ENCODE results near the gene TAS1R1.
"Not testable (repeated sequence)": the region's sequence is repeated elsewhere in the genome, so short reads cannot be mapped to it uniquely, and the experiment has no call there.

Gene TAS1R1

DNA sequence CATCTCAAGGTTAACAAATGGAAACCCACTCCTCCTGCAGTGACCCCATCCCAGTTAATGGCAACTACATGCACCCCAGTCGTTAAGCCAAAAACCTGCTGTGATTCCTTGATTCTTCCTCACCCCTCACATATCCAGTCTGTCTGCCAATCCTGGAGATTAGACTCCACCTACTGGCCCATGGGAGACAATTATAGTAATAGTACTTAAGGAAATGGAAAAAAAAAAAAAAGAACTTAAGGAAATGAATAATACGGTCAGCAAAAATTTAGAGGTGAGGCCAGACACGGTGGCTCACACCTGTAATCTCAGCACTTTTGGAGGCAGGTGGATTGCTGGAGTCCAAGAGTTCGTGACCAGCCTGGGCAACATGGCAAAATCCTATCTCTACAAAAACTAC, 7.8 kb upstream of the TAS1R1 start:
- Histone ChIP-seq H3K9me3 (replicated peaks; ENCODE audit: low read length) (no peaks in the 10 kb centered on the region), H3K36me3 (ENCODE audit: insufficient read depth, low read length) (peaks cover 56% of the 10 kb centered on the region), H3K4me1 (ENCODE audit: control insufficient read depth, insufficient read depth, low read length) (peaks cover 13% of the 10 kb centered on the region), H3K27me3 (ENCODE audit: control insufficient read depth, insufficient read depth, low read length) (no peaks in the 10 kb centered on the region), H3K4me2 (ENCODE audit: low read length) (no peak overlapping the region), H3K4me3 (ENCODE audit: low read length) (no peak overlapping the region), H3K9ac (ENCODE audit: low read depth, low read length) (no peak overlapping the region)

DNA sequence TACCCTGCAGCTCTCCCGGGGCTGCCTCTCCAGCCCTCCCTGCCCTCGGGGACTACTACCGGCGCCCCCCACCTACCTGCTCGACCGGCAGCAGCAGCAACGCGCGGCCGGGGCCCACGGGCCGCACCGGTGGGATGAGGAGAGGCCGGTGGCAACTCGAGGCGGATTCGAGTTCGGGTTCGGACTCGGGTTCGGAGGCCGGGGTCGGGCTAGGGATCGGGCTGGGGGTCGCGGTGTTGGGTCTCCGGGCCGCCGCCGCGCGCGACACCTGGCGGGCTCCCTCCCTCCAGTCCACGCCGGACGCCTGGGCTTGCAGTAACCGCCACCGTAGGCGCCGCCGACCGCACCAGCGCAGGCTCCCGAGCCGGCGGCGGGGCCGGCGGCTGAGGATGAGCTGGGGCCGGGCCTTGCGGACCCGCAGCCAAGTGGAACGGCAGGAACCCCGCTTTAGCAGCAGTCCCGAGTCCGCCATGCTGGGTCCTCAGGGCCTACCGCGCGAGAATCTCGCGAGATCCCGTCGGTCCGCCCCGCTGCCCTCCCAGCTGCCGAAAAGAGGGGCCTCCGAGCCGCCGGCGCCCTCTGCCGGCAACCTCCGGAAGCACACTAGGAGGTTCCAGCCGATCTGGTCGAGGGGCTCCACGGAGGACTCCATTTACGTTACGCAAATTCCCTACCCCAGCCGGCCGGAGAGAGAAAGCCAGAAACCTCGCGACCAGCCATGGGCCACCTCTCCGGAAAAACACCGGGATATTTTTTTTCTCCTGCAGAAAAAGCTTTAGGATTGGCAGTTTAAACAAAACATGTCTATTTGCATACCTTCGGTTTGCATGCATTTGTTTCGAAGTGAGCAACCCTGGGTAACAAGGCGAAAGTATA, 838 bp upstream of the TAS1R1 start, which contains the start of gene NOL9:
NOL9 (minus strand) TSS at position 483 of the 876 bp plus-strand sequence; CDS start at position 472, 11 bp downstream.
- no peaks in the 10 kb centered on the region for H3K27me3 ChIP-seq (ENCODE audit: control insufficient read depth, insufficient read depth, low read length)
- peaks cover 9% of the 10 kb centered on the region for H3K36me3 ChIP-seq (ENCODE audit: insufficient read depth, low read length)
- H3K9me3 ChIP-seq (replicated peaks; ENCODE audit: low read length) = no peaks in the 10 kb centered on the region
- peaks cover 17% of the 10 kb centered on the region for H3K4me1 ChIP-seq (ENCODE audit: control insufficient read depth, insufficient read depth, low read length)
- peak within 1 kb of the TSS; percentile 81 for H3K4me2 ChIP-seq (ENCODE audit: low read length)
- peak within 1 kb of the TSS; percentile 99 for H3K9ac ChIP-seq (ENCODE audit: low read depth, low read length)
- H3K4me3 ChIP-seq (ENCODE audit: low read length) = peak within 1 kb of the TSS; percentile 96

DNA sequence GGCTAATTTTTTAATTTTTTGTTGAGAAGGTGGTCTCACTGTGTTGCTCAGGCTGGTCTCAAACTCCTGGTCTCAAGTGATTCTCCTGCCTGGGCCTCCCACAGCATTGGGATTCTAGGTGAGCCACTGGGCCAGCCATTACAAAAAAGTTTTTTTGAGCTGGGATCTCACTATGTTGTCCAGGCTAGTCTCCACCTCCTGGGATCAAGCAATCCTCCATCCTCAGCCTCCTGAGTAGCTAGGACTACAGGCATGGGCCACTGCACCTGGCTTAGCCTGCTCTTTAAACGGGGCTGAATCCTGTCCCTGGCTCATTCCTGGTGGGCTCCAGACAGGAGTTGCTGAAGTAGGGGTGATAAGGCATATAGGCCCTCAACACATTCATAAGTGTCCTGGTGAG, 2.5 kb downstream of the TAS1R1 start:
- Histone ChIP-seq H3K9me3 (replicated peaks; ENCODE audit: low read length) (no peaks in the 10 kb centered on the region), H3K4me1 (ENCODE audit: control insufficient read depth, insufficient read depth, low read length) (peaks cover 17% of the 10 kb centered on the region), H3K36me3 (ENCODE audit: insufficient read depth, low read length) (no peaks in the 10 kb centered on the region), H3K4me2 (ENCODE audit: low read length) (no peak overlapping the region), H3K4me3 (ENCODE audit: low read length) (no peak overlapping the region), H3K9ac (ENCODE audit: low read depth, low read length) (no peak overlapping the region), H3K27me3 (ENCODE audit: control insufficient read depth, insufficient read depth, low read length) (no peaks in the 10 kb centered on the region)

DNA sequence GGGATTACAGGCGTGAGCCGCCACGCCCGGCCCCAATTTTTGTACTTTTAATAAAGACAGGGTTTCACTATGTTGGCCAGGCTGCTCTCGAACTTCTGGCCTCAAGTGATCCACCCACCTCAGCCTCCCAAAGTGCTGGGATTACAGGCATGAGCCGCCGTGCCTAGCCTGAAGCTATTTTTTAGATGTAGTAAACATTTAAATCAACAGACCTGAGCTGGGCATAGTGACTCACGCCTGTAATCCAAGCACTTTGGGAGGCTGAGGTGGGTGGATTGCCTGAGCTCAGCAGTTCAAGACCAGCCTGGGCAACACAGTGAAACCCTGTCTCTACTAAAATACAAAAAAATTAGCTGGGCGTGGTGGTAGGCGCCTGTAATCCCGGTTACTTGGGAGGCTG, 4.1 kb downstream of the TAS1R1 start:
- not testable (repeated sequence) for H3K27me3 ChIP-seq (ENCODE audit: control insufficient read depth, insufficient read depth, low read length); H3K9ac ChIP-seq (ENCODE audit: low read depth, low read length)

DNA sequence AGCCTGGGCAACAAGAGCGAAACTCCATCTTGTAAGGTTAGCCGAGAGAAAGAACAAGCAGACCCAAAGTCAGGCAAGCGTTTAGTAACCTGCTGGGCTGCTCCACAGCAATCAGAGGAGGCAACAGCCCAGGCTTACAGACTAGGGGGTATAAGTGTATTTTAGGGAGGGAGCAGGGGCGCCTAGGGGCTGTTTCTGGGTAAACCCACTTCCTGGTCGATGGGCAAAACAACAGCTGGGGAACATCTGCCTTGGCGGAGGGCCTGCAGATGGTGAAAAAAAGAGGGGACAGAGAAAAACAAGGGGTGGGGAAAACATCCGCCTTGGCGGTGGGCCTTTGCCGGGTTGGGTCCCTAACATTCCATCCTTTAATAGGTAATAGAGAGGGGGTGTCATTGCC, 5.2 kb downstream of the TAS1R1 start:
- Histone ChIP-seq H3K4me2 (ENCODE audit: low read length) (no peak overlapping the region), H3K4me1 (ENCODE audit: control insufficient read depth, insufficient read depth, low read length) (peaks cover 3% of the 10 kb centered on the region), H3K36me3 (ENCODE audit: insufficient read depth, low read length) (no peaks in the 10 kb centered on the region)

More for the DNA sequence above, 4.1 kb downstream of the TAS1R1 start:
- not testable (repeated sequence) for H3K4me3 ChIP-seq (ENCODE audit: low read length); H3K4me2 ChIP-seq (ENCODE audit: low read length); H3K9me3 ChIP-seq (replicated peaks; ENCODE audit: low read length); H3K36me3 ChIP-seq (ENCODE audit: insufficient read depth, low read length)
- H3K4me1 ChIP-seq (ENCODE audit: control insufficient read depth, insufficient read depth, low read length) = peaks cover 11% of the 10 kb centered on the region

DNA sequence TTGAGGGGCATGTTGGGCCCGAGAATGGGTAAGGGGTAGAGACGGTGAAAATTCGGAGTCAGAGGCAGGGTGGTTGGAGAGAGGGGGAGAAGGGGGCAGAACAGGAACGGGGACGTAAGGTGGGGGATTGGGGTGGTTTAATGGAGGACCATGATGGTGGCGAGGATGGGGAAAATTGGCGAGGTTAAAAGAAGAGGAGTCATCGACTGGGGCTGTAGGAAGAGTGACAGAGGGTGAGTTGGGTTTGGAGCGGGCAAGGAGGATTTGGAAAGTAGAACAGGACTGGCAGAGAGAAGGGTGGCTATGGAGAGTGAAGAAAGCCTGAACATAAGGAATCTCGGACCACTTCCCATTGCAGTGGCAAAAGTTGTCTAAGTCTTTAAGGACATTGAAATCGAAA, 13.9 kb downstream of the TAS1R1 start:
- Histone ChIP-seq H3K27me3 (ENCODE audit: control insufficient read depth, insufficient read depth, low read length) (peaks cover 24% of the 10 kb centered on the region), H3K9me3 (replicated peaks; ENCODE audit: low read length) (peaks cover 5% of the 10 kb centered on the region), H3K4me2 (ENCODE audit: low read length) (no peak overlapping the region)

More for the DNA sequence above, 5.2 kb downstream of the TAS1R1 start:
- peaks cover 7% of the 10 kb centered on the region for H3K27me3 ChIP-seq (ENCODE audit: control insufficient read depth, insufficient read depth, low read length)
- no peak overlapping the region for H3K4me3 ChIP-seq (ENCODE audit: low read length)
- H3K9ac ChIP-seq (ENCODE audit: low read depth, low read length) = no peak overlapping the region
- no peaks in the 10 kb centered on the region for H3K9me3 ChIP-seq (replicated peaks; ENCODE audit: low read length)

DNA sequence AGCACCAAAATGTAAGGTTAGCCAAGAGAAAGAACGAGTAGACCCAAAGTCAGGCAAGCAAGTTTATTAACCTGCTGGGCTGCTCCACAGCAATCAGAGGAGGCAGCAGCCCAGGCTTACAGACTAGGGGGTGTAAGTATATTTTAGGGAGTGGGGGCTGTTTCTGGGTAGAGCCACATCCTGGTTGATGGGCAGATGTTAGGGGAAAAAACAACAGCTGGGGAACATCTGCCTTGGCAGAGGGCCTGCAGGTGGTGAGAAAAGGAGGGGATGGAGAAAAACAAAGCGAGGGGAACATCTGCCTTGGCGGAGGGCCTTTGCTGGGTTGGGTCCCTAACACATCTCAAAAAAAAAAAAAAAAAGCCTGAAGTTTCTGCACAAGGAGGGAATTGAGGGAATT, 15.0 kb downstream of the TAS1R1 start:
- Histone ChIP-seq H3K9me3 (replicated peaks; ENCODE audit: low read length) (peaks cover 5% of the 10 kb centered on the region), H3K36me3 (ENCODE audit: insufficient read depth, low read length) (no peaks in the 10 kb centered on the region), H3K27me3 (ENCODE audit: control insufficient read depth, insufficient read depth, low read length) (peaks cover 16% of the 10 kb centered on the region), H3K9ac (ENCODE audit: low read depth, low read length) (no peak overlapping the region), H3K4me3 (ENCODE audit: low read length) (no peak overlapping the region), H3K4me1 (ENCODE audit: control insufficient read depth, insufficient read depth, low read length) (no peaks in the 10 kb centered on the region), H3K4me2 (ENCODE audit: low read length) (no peak overlapping the region)

More for the DNA sequence above, 13.9 kb downstream of the TAS1R1 start:
- Histone ChIP-seq H3K36me3 (ENCODE audit: insufficient read depth, low read length) (no peaks in the 10 kb centered on the region), H3K4me1 (ENCODE audit: control insufficient read depth, insufficient read depth, low read length) (no peaks in the 10 kb centered on the region), H3K4me3 (ENCODE audit: low read length) (no peak overlapping the region), H3K9ac (ENCODE audit: low read depth, low read length) (no peak overlapping the region)

DNA sequence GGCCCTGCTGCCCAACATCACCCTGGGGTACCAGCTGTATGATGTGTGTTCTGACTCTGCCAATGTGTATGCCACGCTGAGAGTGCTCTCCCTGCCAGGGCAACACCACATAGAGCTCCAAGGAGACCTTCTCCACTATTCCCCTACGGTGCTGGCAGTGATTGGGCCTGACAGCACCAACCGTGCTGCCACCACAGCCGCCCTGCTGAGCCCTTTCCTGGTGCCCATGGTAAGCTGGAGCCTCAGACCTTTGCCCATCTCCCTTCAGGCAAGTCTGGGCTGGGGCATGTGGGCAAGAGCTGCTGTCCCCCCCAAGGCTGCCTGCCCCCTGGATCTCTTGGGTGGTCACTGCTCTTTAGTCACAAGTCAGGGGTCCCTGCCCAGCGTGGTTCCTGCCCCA, 15.9 kb downstream of the TAS1R1 start:
- Histone ChIP-seq H3K9me3 (replicated peaks; ENCODE audit: low read length) (peaks cover 5% of the 10 kb centered on the region), H3K9ac (ENCODE audit: low read depth, low read length) (no peak overlapping the region), H3K4me3 (ENCODE audit: low read length) (no peak overlapping the region), H3K27me3 (ENCODE audit: control insufficient read depth, insufficient read depth, low read length) (peaks cover 16% of the 10 kb centered on the region), H3K4me1 (ENCODE audit: control insufficient read depth, insufficient read depth, low read length) (no peaks in the 10 kb centered on the region), H3K36me3 (ENCODE audit: insufficient read depth, low read length) (no peaks in the 10 kb centered on the region), H3K4me2 (ENCODE audit: low read length) (no peak overlapping the region)

DNA sequence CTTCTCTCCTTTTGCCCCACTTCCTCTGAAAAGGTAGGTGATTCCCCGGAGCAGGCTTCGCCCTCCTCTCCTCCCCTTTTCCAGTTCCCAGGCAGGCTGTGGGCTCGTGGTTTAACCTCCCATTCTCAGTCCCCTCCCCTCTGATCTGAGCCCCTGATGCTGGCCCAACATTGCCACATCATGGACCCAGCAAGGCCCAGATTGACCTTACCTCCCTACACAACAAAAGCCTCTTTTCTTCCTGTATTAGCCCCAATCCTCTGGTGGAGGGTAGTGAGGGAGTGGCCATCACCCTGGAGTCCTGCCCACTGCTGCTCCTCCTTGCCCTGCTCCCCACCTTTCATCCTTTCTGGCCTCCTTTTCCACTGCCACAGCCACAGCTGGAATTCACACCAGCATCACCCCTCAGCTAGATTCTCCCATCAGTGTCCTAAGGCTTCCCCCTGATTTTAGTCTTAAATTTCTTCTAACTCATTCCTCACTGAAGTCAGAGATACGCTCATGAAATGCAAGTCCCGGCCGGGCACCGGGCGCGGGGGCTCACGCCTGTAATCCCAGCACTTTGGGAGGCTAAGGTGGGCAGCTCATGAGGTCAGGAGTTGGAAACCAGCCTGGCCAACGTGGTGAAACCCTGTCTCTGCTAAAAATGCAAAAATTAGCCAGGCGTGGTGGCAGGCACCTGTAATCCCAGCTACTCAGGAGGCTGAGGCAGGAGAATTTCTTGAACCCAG, 17.7 kb downstream of the TAS1R1 start:
- Histone ChIP-seq H3K4me2 (ENCODE audit: low read length) (no peak overlapping the region), H3K9ac (ENCODE audit: low read depth, low read length) (no peak overlapping the region), H3K4me1 (ENCODE audit: control insufficient read depth, insufficient read depth, low read length) (no peaks in the 10 kb centered on the region), H3K9me3 (replicated peaks; ENCODE audit: low read length) (peaks cover 5% of the 10 kb centered on the region), H3K4me3 (ENCODE audit: low read length) (no peak overlapping the region), H3K36me3 (ENCODE audit: insufficient read depth, low read length) (no peaks in the 10 kb centered on the region), H3K27me3 (ENCODE audit: control insufficient read depth, insufficient read depth, low read length) (peaks cover 13% of the 10 kb centered on the region)

DNA sequence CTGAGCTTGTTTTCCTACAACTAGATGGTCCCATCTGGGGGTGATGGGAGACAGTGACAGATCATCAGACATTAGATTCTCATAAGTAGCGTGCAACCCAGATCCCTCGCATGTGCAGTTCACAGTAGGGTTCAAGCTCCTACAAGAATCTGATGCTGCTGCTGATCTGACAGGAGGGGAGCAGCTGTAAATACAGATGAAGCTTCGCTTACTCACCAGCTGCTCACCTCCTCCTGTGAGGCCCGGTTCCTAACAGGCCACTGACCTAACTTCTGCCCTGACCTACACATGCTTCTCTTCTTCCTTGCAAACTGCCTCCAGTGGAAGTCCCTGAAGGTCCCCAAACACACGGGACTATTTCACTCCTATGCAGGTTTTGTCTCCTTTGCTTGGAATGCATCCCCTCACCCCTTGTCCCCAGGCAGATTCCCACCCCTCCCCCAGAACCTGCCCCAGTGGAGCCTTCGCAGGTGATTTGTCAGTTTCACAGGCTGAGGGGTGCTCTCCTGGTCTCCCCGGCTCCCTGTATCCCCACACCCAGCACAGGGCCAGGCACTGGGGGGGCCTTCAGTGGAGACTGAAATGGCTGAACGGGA, 19.0 kb downstream of the TAS1R1 start:
- Histone ChIP-seq H3K36me3 (ENCODE audit: insufficient read depth, low read length) (no peaks in the 10 kb centered on the region), H3K4me3 (ENCODE audit: low read length) (no peak overlapping the region), H3K4me1 (ENCODE audit: control insufficient read depth, insufficient read depth, low read length) (peaks cover 2% of the 10 kb centered on the region), H3K9me3 (replicated peaks; ENCODE audit: low read length) (peaks cover 5% of the 10 kb centered on the region), H3K27me3 (ENCODE audit: control insufficient read depth, insufficient read depth, low read length) (peaks cover 13% of the 10 kb centered on the region), H3K9ac (ENCODE audit: low read depth, low read length) (no peak overlapping the region), H3K4me2 (ENCODE audit: low read length) (no peak overlapping the region)

DNA sequence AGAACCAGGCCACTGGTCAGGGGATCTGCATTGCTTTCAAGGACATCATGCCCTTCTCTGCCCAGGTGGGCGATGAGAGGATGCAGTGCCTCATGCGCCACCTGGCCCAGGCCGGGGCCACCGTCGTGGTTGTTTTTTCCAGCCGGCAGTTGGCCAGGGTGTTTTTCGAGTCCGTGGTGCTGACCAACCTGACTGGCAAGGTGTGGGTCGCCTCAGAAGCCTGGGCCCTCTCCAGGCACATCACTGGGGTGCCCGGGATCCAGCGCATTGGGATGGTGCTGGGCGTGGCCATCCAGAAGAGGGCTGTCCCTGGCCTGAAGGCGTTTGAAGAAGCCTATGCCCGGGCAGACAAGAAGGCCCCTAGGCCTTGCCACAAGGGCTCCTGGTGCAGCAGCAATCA, 19.7 kb downstream of the TAS1R1 start:
- Histone ChIP-seq H3K4me1 (ENCODE audit: control insufficient read depth, insufficient read depth, low read length) (peaks cover 7% of the 10 kb centered on the region), H3K27me3 (ENCODE audit: control insufficient read depth, insufficient read depth, low read length) (peaks cover 7% of the 10 kb centered on the region), H3K4me3 (ENCODE audit: low read length) (no peak overlapping the region), H3K36me3 (ENCODE audit: insufficient read depth, low read length) (no peaks in the 10 kb centered on the region), H3K9me3 (replicated peaks; ENCODE audit: low read length) (peaks cover 5% of the 10 kb centered on the region), H3K9ac (ENCODE audit: low read depth, low read length) (no peak overlapping the region), H3K4me2 (ENCODE audit: low read length) (no peak overlapping the region)
